HCT116 (cell line): ENCODE data around the gene SPRR2B. TPM values are rescaled to one million over a fixed set of nuclear protein-coding genes. Genes with fewer than 3 reads are reported as not detected.

Experiments used
- ATAC-seq: fragments of 200-7000 bp; cut with Tn5 transposase; 2 replicates; pipeline ENCODE4 v1.9.1; 2020; ENCODE audit warnings: mild to moderate bottlenecking, moderate library complexity
- BruUV-seq: library from RNA; stranded (reverse); fragments of 400-500 nt; replicated peaks from 2 replicates; lab custom pipeline; 2021; lab: Mats Ljungman, UMichigan
- CTCF ChIA-PET: fragments of 300-600 bp; sonication (Branson Sonifier 250); formaldehyde crosslinking; loops from one replicate; lab custom pipeline; 2021; ENCODE audit warnings: antibody characterized with exemption; lab: Charles Lee
- POLR2A ChIA-PET: fragments of 300-600, 350-600 bp; sonication (Branson Sonifier 250); formaldehyde crosslinking; loops from one replicate; lab custom pipeline; 2021; ENCODE audit warnings: antibody characterized with exemption; lab: Charles Lee
- RAD21 ChIA-PET, 2 experiments: fragments of 300-600 bp; sonication (Branson Sonifier 250); formaldehyde crosslinking; loops; one replicate each; lab custom pipeline; 2023; ENCODE audit warnings: low total read pairs in 2 of 2; ENCODE audit not compliant: uncharacterized antibody in 2 of 2, unreplicated experiment in 2 of 2, low non-redundant PET in 1 of 2; lab: Charles Lee
- DNase-seq: peaks from one replicate; pipeline ENCODE4 v3.0.0-alpha.2; 2010; ENCODE audit warnings: low read depth, low spot score
- H2AFZ ChIP-seq: fragments of 200-600 bp; shearing (Covaris generic), sonication (generic); 2 replicates; pipeline ENCODE4 v1.6.1; 2017; ENCODE audit warnings: low read depth, mixed run types, mixed read lengths, antibody characterized with exemption, low read length; ENCODE audit not compliant: poor library complexity, severe bottlenecking
- H3K27ac ChIP-seq: 2 replicates; pipeline ENCODE4 v1.5.1; 2012; ENCODE audit warnings: low read depth, low read length
- H3K27me3 ChIP-seq: fragments of 200-600 bp; sonication (generic); 2 replicates; pipeline ENCODE4 v1.6.1; 2016; ENCODE audit warnings: mixed run types, low read length, mixed read lengths; ENCODE audit not compliant: insufficient read depth
- H3K36me3 ChIP-seq, 2 experiments: fragments of 200-500 bp in 1 of 2; fragments of 200-600 bp in 1 of 2; sonication (Bioruptor generic) in 1 of 2; sonication (generic) in 1 of 2; 2 replicates each; pipeline versions ENCODE4 v1.5.1 to v1.6.1; 2014 to 2016; ENCODE audit warnings: low read length in 2 of 2, inconsistent platforms in 1 of 2, mixed read lengths in 1 of 2, mixed run types in 1 of 2; ENCODE audit not compliant: insufficient read depth in 2 of 2, control insufficient read depth in 1 of 2
- H3K4me1 ChIP-seq, 2 experiments: fragments of 200-600 bp in 1 of 2; sonication (generic) in 1 of 2; 2 replicates each; pipeline versions ENCODE4 v1.5.1 to v1.6.1; 2012 to 2017; ENCODE audit warnings: low read length in 2 of 2, inconsistent platforms in 1 of 2, mild to moderate bottlenecking in 1 of 2, mixed read lengths in 1 of 2, mixed run types in 1 of 2, moderate library complexity in 1 of 2; ENCODE audit not compliant: insufficient read depth in 2 of 2, control insufficient read depth in 1 of 2
- H3K4me2 ChIP-seq: fragments of 200-600 bp; sonication (generic); 2 replicates; pipeline ENCODE4 v1.6.1; 2017; ENCODE audit warnings: mixed run types, low read length, mixed read lengths
- H3K4me3 ChIP-seq, 2 experiments: fragments of 200-600 bp in 1 of 2; sonication (generic) in 1 of 2; replicated peaks in 1 of 2; 2 replicates each; pipeline ENCODE4 v1.5.1; 2011 to 2016; ENCODE audit warnings: low read length in 2 of 2, control low read depth in 1 of 2, low read depth in 1 of 2, mild to moderate bottlenecking in 1 of 2, mixed read lengths in 1 of 2, mixed run types in 1 of 2
- H3K79me2 ChIP-seq: fragments of 200-600 bp; sonication (generic); 2 replicates; pipeline ENCODE4 v1.6.1; 2017; ENCODE audit warnings: mild to moderate bottlenecking, mixed run types, low read length, moderate library complexity, mixed read lengths; ENCODE audit not compliant: insufficient read depth
- H3K9ac ChIP-seq: fragments of 200-600 bp; sonication (generic); 2 replicates; pipeline ENCODE4 v1.6.1; 2016; ENCODE audit warnings: low read length, mixed read lengths
- H3K9me2 ChIP-seq: fragments of 200-600 bp; sonication (generic), shearing (Covaris generic); 2 replicates; pipeline ENCODE4 v1.6.1; 2017; ENCODE audit warnings: mixed run types, mild to moderate bottlenecking, moderate library complexity; ENCODE audit not compliant: insufficient read depth
- H3K9me3 ChIP-seq, 2 experiments: fragments of 200-500 bp in 1 of 2; fragments of 200-600 bp in 1 of 2; sonication (Bioruptor generic) in 1 of 2; sonication (generic) in 1 of 2; 2 replicates each; pipeline ENCODE4 v1.6.1; 2014 to 2017; ENCODE audit warnings: low read length in 2 of 2, mixed read lengths in 2 of 2, inconsistent platforms in 1 of 2, low read depth in 1 of 2, mild to moderate bottlenecking in 1 of 2, mixed run types in 1 of 2, moderate library complexity in 1 of 2; ENCODE audit not compliant: control insufficient read depth in 1 of 2, insufficient read depth in 1 of 2
- H4K20me1 ChIP-seq: fragments of 200-600 bp; sonication (generic), shearing (Covaris generic); 2 replicates; pipeline ENCODE4 v1.6.1; 2017; ENCODE audit warnings: mixed run types, mild to moderate bottlenecking, moderate library complexity; ENCODE audit not compliant: insufficient read depth
- ATF3 ChIP-seq: IDR thresholded peaks from 2 replicates; pipeline ENCODE4 v1.6.1; 2012
- CEBPB ChIP-seq: IDR thresholded peaks from 2 replicates; pipeline ENCODE4 v1.6.1; 2012; ENCODE audit warnings: low read depth
- CTCF ChIP-seq, 3 experiments: fragments of 200-600 bp in 1 of 3; sonication (generic) in 1 of 3; IDR thresholded peaks in 2 of 3; conservative IDR thresholded peaks in 1 of 3; 2 replicates each; pipeline ENCODE4 v1.5.1; 2012 to 2017; ENCODE audit warnings: low read depth in 2 of 3, low read length in 2 of 3, antibody characterized with exemption in 1 of 3, borderline replicate concordance in 1 of 3, control low read depth in 1 of 3, mild to moderate bottlenecking in 1 of 3, mixed read lengths in 1 of 3, mixed run types in 1 of 3, moderate library complexity in 1 of 3; ENCODE audit not compliant: insufficient read depth in 1 of 3
- EGR1 ChIP-seq: IDR thresholded peaks from 2 replicates; pipeline ENCODE4 v1.6.1; 2012; ENCODE audit warnings: low read depth
- ELF1 ChIP-seq: IDR thresholded peaks from 2 replicates; pipeline ENCODE4 v1.6.1; 2012; ENCODE audit warnings: low read depth, borderline replicate concordance
- EZH2 ChIP-seq: fragments of 200-600 bp; sonication (generic); IDR thresholded peaks from 2 replicates; pipeline ENCODE4 v1.6.1; 2017; ENCODE audit warnings: antibody characterized with exemption, mixed run types
- JUND ChIP-seq: IDR thresholded peaks from 2 replicates; pipeline ENCODE4 v1.6.1; 2012
- POLR2A ChIP-seq: IDR thresholded peaks from 2 replicates; pipeline ENCODE4 v1.7.0; 2011; ENCODE audit warnings: borderline replicate concordance; ENCODE audit not compliant: insufficient read depth, insufficient read length; ENCODE audit errors: extremely low read depth
- POLR2AphosphoS5 ChIP-seq: IDR thresholded peaks from 2 replicates; pipeline ENCODE4 v1.6.1; 2011; ENCODE audit warnings: mild to moderate bottlenecking, low read depth, low read length, moderate library complexity
- RAD21 ChIP-seq: IDR thresholded peaks from 2 replicates; pipeline ENCODE4 v1.6.1; 2012; ENCODE audit warnings: low read depth, mild to moderate bottlenecking
- REST ChIP-seq: IDR thresholded peaks from 2 replicates; pipeline ENCODE4 v1.6.1; 2012; ENCODE audit warnings: low read depth
- SP1 ChIP-seq: IDR thresholded peaks from 2 replicates; pipeline ENCODE4 v1.6.1; 2012; ENCODE audit warnings: low read depth
- SRF ChIP-seq: IDR thresholded peaks from 2 replicates; pipeline ENCODE4 v1.6.1; 2012; ENCODE audit warnings: low read depth
- YY1 ChIP-seq: IDR thresholded peaks from 2 replicates; pipeline ENCODE4 v1.6.1; 2011; ENCODE audit warnings: low read length, low read depth, moderate library complexity, mild to moderate bottlenecking; ENCODE audit not compliant: insufficient replicate concordance; ENCODE audit errors: extremely low read depth
- ZBTB33 ChIP-seq: IDR thresholded peaks from 2 replicates; pipeline ENCODE4 v1.6.1; 2011; ENCODE audit warnings: mild to moderate bottlenecking, low read length, moderate library complexity; ENCODE audit not compliant: insufficient replicate concordance; ENCODE audit errors: extremely low read depth
- ZFX ChIP-seq: fragments of 450-650 bp; IDR thresholded peaks from 2 replicates; pipeline ENCODE4 v1.6.1; 2017
- ZNF274 ChIP-seq: fragments of 200-500 bp; sonication (Bioruptor generic); IDR thresholded peaks from 2 replicates; pipeline ENCODE4 v1.6.1; 2014; ENCODE audit warnings: mild to moderate bottlenecking, low read depth, low read length, inconsistent platforms
- intact Hi-C: fragments of 100-400 bp; cut with micrococcal nuclease; formaldehyde crosslinking; loops from 2 replicates; pipeline ENCODE4 v1.10.0; 2022
- total RNA-seq: library from RNA; stranded (reverse); gene quantifications from one replicate; pipeline ENCODE4 v1.2.1, GENCODE V29; 2021; ENCODE audit not compliant: unreplicated experiment

Gene SPRR2B
- total RNA-seq, 1 experiment from 2014 or later: not detected

- TF ChIP-seq EZH2 (no peak), CEBPB (no peak), ZBTB33 (no peak), ATF3 (no peak), POLR2A (no peak), ZFX (no peak), REST (no peak), JUND (no peak), POLR2AphosphoS5 (no peak), SRF (no peak), EGR1 (no peak), RAD21 (no peak), SP1 (no peak), ZNF274 (no peak), YY1 (no peak), ELF1 (no peak), CTCF (IDR thresholded peaks at IDR 0.05 in 2 of 3, conservative IDR thresholded peaks at IDR 0.05 in 1 of 3; ENCODE audit: borderline replicate concordance in 1 of 3, insufficient read depth in 1 of 3, low read depth in 2 of 3, low read length in 2 of 3) (no peak)
- peaks cover 16% of the 10 kb centered on the region; the same call in 1 of the 2 replicates for H3K27me3 ChIP-seq
- no peak overlapping the region for H3K27ac ChIP-seq
- H3K36me3 ChIP-seq: no peaks in the 10 kb centered on the region
- intact Hi-C loops: no loop called here
- no TSS peak for BruUV-seq
- H2AFZ ChIP-seq: no peak overlapping the region
- H3K9me2 ChIP-seq: no peaks in the 10 kb centered on the region
- no peak overlapping the region for H3K9ac ChIP-seq
- no peak for ATAC-seq
- H3K4me1 ChIP-seq: no peaks in the 10 kb centered on the region
- no peak overlapping the region for H3K4me3 ChIP-seq
- no peak overlapping the region for H3K4me2 ChIP-seq
- ChIA-PET CTCF (no interaction called here), RAD21 (no interaction called here), POLR2A (no interaction called here)
- H4K20me1 ChIP-seq: no peaks in the 10 kb centered on the region
- H3K9me3 ChIP-seq: no peaks in the 10 kb centered on the region
- no peaks in the 10 kb centered on the region for H3K79me2 ChIP-seq
- no peak for DNase-seq
These were observed 45.6 kb downstream of the SPRR2B start for GRCh38 chr1:153025797-153026196.
